K562 (cell line): ENCODE measurements around the gene ATP13A1.

Source experiments
- POLR2A ChIP-seq: fragments of 450-650 bp; conservative IDR thresholded peaks from 2 replicates; pipeline ENCODE4 v1.6.1; 2016
- YY1 ChIP-seq, 3 experiments: IDR thresholded peaks; 2 replicates each; pipeline ENCODE4 v1.6.1; 2011; ENCODE audit warnings: low read length in 2 of 3, mild to moderate bottlenecking in 2 of 3, moderate library complexity in 2 of 3, borderline replicate concordance in 1 of 3, control low read depth in 1 of 3, low read depth in 1 of 3; ENCODE audit not compliant: insufficient read depth in 3 of 3, insufficient replicate concordance in 2 of 3, control insufficient read depth in 1 of 3, insufficient read length in 1 of 3; ENCODE audit errors: extremely low read depth in 1 of 3
- ZNF140 ChIP-seq: fragments of 250-450 bp; sonication (Bioruptor Pico); IDR thresholded peaks from 2 replicates; pipeline ENCODE4 v1.8.0; 2021; ENCODE audit warnings: moderate library complexity, mild to moderate bottlenecking, inconsistent platforms
- ZNF175 ChIP-seq: fragments of 200-800 bp; sonication (Bioruptor generic); IDR thresholded peaks from 2 replicates; pipeline ENCODE4 v1.6.1; 2016; ENCODE audit warnings: low read depth, mild to moderate bottlenecking, missing genetic modification characterization, missing compliant biosample characterization
- ZNF766 ChIP-seq: fragments of 200-800 bp; sonication (Bioruptor generic); conservative IDR thresholded peaks from 2 replicates; pipeline ENCODE4 v1.6.1; 2016; ENCODE audit warnings: missing genetic modification characterization, missing compliant biosample characterization

GRCh38 chr19:19704836-19705235 lies 41.4 kb upstream of the ATP13A1 start:
- TF ChIP-seq YY1 (IDR thresholded peaks at IDR 0.05; ENCODE audit: borderline replicate concordance in 1 of 3, control insufficient read depth in 1 of 3, extremely low read depth in 1 of 3, insufficient read depth in 3 of 3, insufficient read length in 1 of 3, insufficient replicate concordance in 2 of 3, low read depth in 1 of 3, low read length in 2 of 3) (no peak), ZNF175 (CRISPR knock-in tag) (no peak), ZNF766 (no peak), POLR2A (no peak), ZNF140 (CRISPR knock-in tag) (no peak)
